ENCODE measurements around the gene TMEM196. TPM values are rescaled to one million over a fixed set of nuclear protein-coding genes. Genes with fewer than 3 reads are reported as not detected.
A peak's percentile ranks its signal among the peaks of the same experiment; 100 is the strongest.

TMEM196 gene
- not detected for total RNA-seq
- not detected for polyA plus RNA-seq
- not detected for total RNA-seq

GRCh38 chr7:19772841-19773760 lies at the start of gene TMEM196:
Gene TMEM196 (minus strand): TSS chr7:19773617. CDS start chr7:19772696, 921 bp downstream.
- Mint-ChIP-seq H3K36me3 (peaks cover 0 to 9% (median 0%) of the 10 kb centered on the region in 5 donors), H3K4me1 (peaks cover 5 to 17% (median 14%) of the 10 kb centered on the region in 7 donors), H3K27ac (no peak within 1 kb of the TSS), H3K9me3 (peaks cover 0 to 3% (median 0%) of the 10 kb centered on the region in 11 donors), H3K27me3 (peaks cover 31 to 70% (median 55%) of the 10 kb centered on the region in 5 donors), H3K4me3 (peak within 1 kb of the TSS in 8 of 10 donors; percentile 6 to 66 (median 57))
- Histone ChIP-seq H3K9me3 (ENCODE audit: control insufficient read depth in 2 of 3, low read length in 3 of 3) (no peaks in the 10 kb centered on the region), H3K4me3 (ENCODE audit: low read length) (no peak within 1 kb of the TSS), H3K27ac (ENCODE audit: low read depth, low read length) (no peak within 1 kb of the TSS), H3K4me1 (ENCODE audit: control insufficient read depth in 2 of 2, insufficient read depth in 2 of 2, low read length in 2 of 2) (peaks cover 0 to 7% of the 10 kb centered on the region in 2 donors), H3K36me3 (ENCODE audit: control insufficient read depth in 2 of 3, insufficient read depth in 3 of 3, low read length in 3 of 3) (no peaks in the 10 kb centered on the region), H3K27me3 (ENCODE audit: control insufficient read depth in 2 of 2, insufficient read depth in 2 of 2, low read length in 2 of 2) (peaks cover 0 to 14% of the 10 kb centered on the region in 2 donors)
- ChIA-PET CTCF (no interaction called here), POLR2A (no interaction called here)
- ATAC-seq: no peak
- intact Hi-C loops (cut with micrococcal nuclease): no loop called here
- DNase-seq: no peak

GRCh38 chr7:19816128-19816527 lies 42.7 kb upstream of the TMEM196 start:
- no peak overlapping the region for H3K4me3 Mint-ChIP-seq

GRCh38 chr7:19815546-19815945 lies 42.1 kb upstream of the TMEM196 start:
- Mint-ChIP-seq H3K4me1 (no peaks in the 10 kb centered on the region), H3K36me3 (no peaks in the 10 kb centered on the region), H3K27me3 (no peaks in the 10 kb centered on the region), H3K27ac (no peak overlapping the region), H3K9me3 (peaks cover 0 to 4% (median 0%) of the 10 kb centered on the region in 11 donors), H3K4me3 (no peak overlapping the region)
- ATAC-seq: no peak
- Histone ChIP-seq H3K9me3 (ENCODE audit: control insufficient read depth in 2 of 3, low read length in 3 of 3) (no peaks in the 10 kb centered on the region), H3K4me3 (ENCODE audit: low read length) (no peak overlapping the region), H3K36me3 (ENCODE audit: control insufficient read depth in 2 of 3, insufficient read depth in 3 of 3, low read length in 3 of 3) (no peaks in the 10 kb centered on the region), H3K27ac (ENCODE audit: low read depth, low read length) (no peak overlapping the region), H3K4me1 (ENCODE audit: control insufficient read depth in 2 of 2, insufficient read depth in 2 of 2, low read length in 2 of 2) (no peaks in the 10 kb centered on the region), H3K27me3 (ENCODE audit: control insufficient read depth in 2 of 2, insufficient read depth in 2 of 2, low read length in 2 of 2) (no peaks in the 10 kb centered on the region)
- intact Hi-C loops (cut with micrococcal nuclease): no loop called here
- no peak for DNase-seq
- ChIA-PET CTCF (no interaction called here), POLR2A (no interaction called here)

More at GRCh38 chr7:19816128-19816527, 42.7 kb upstream of the TMEM196 start:
- Histone ChIP-seq H3K27ac (ENCODE audit: low read depth, low read length) (no peak overlapping the region), H3K4me3 (ENCODE audit: low read length) (no peak overlapping the region), H3K4me1 (ENCODE audit: control insufficient read depth in 2 of 2, insufficient read depth in 2 of 2, low read length in 2 of 2) (no peaks in the 10 kb centered on the region), H3K27me3 (ENCODE audit: control insufficient read depth in 2 of 2, insufficient read depth in 2 of 2, low read length in 2 of 2) (no peaks in the 10 kb centered on the region), H3K9me3 (ENCODE audit: control insufficient read depth in 2 of 3, low read length in 3 of 3) (no peaks in the 10 kb centered on the region), H3K36me3 (ENCODE audit: control insufficient read depth in 2 of 3, insufficient read depth in 3 of 3, low read length in 3 of 3) (no peaks in the 10 kb centered on the region)
- no peaks in the 10 kb centered on the region for H3K4me1 Mint-ChIP-seq
- no peak for DNase-seq
- intact Hi-C loops (cut with micrococcal nuclease): no loop called here
- no peaks in the 10 kb centered on the region for H3K27me3 Mint-ChIP-seq
- peaks cover 0 to 4% (median 0%) of the 10 kb centered on the region in 11 donors for H3K9me3 Mint-ChIP-seq
- no peak overlapping the region for H3K27ac Mint-ChIP-seq
- no peak for ATAC-seq
- H3K36me3 Mint-ChIP-seq: no peaks in the 10 kb centered on the region
- ChIA-PET POLR2A (no interaction called here), CTCF (no interaction called here)

- Histone ChIP-seq H3K27me3 (ENCODE audit: control insufficient read depth in 2 of 2, insufficient read depth in 2 of 2, low read length in 2 of 2) (no peaks in the 10 kb centered on the region), H3K36me3 (ENCODE audit: control insufficient read depth in 2 of 3, insufficient read depth in 3 of 3, low read length in 3 of 3) (no peaks in the 10 kb centered on the region), H3K9me3 (ENCODE audit: control insufficient read depth in 2 of 3, low read length in 3 of 3) (no peaks in the 10 kb centered on the region), H3K4me1 (ENCODE audit: control insufficient read depth in 2 of 2, insufficient read depth in 2 of 2, low read length in 2 of 2) (no peaks in the 10 kb centered on the region), H3K4me3 (ENCODE audit: low read length) (no peak overlapping the region), H3K27ac (ENCODE audit: low read depth, low read length) (no peak overlapping the region)
- Mint-ChIP-seq H3K9me3 (peaks cover 0 to 4% (median 0%) of the 10 kb centered on the region in 11 donors), H3K4me3 (no peak overlapping the region), H3K27ac (no peak overlapping the region), H3K27me3 (no peaks in the 10 kb centered on the region), H3K36me3 (no peaks in the 10 kb centered on the region), H3K4me1 (no peaks in the 10 kb centered on the region)
- CTCF ChIA-PET: no interaction called here
- POLR2A ChIA-PET: no interaction called here
- intact Hi-C loops (cut with micrococcal nuclease): no loop called here
- ATAC-seq (no peak), DNase-seq (no peak)
Measured at GRCh38 chr7:19814776-19815175, 41.4 kb upstream of the TMEM196 start.

- Mint-ChIP-seq H3K4me3 (no peak overlapping the region), H3K27ac (no peak overlapping the region), H3K36me3 (no peaks in the 10 kb centered on the region), H3K4me1 (no peaks in the 10 kb centered on the region), H3K27me3 (peaks cover 0 to 6% (median 0%) of the 10 kb centered on the region in 5 donors), H3K9me3 (peaks cover 0 to 9% (median 0%) of the 10 kb centered on the region in 11 donors)
- intact Hi-C loops (cut with micrococcal nuclease): no loop called here
- no peaks in the 10 kb centered on the region for H3K9me3 ChIP-seq (ENCODE audit: control insufficient read depth in 2 of 3, low read length in 3 of 3)
- no peaks in the 10 kb centered on the region for H3K27me3 ChIP-seq (ENCODE audit: control insufficient read depth in 2 of 2, insufficient read depth in 2 of 2, low read length in 2 of 2)
- H3K36me3 ChIP-seq (ENCODE audit: control insufficient read depth in 2 of 3, insufficient read depth in 3 of 3, low read length in 3 of 3): no peaks in the 10 kb centered on the region
- DNase-seq (no peak), ATAC-seq (no peak)
- H3K4me1 ChIP-seq (ENCODE audit: control insufficient read depth in 2 of 2, insufficient read depth in 2 of 2, low read length in 2 of 2): no peaks in the 10 kb centered on the region
- H3K27ac ChIP-seq (ENCODE audit: low read depth, low read length): no peak overlapping the region
- ChIA-PET CTCF (no interaction called here), POLR2A (no interaction called here)
- H3K4me3 ChIP-seq (ENCODE audit: low read length): no peak overlapping the region
Measured at GRCh38 chr7:19811386-19811785, 38.0 kb upstream of the TMEM196 start.

GRCh38 chr7:19798986-19799385 lies 25.6 kb upstream of the TMEM196 start:
- Histone ChIP-seq H3K27me3 (ENCODE audit: control insufficient read depth in 2 of 2, insufficient read depth in 2 of 2, low read length in 2 of 2) (no peaks in the 10 kb centered on the region), H3K4me1 (ENCODE audit: control insufficient read depth in 2 of 2, insufficient read depth in 2 of 2, low read length in 2 of 2) (no peaks in the 10 kb centered on the region), H3K36me3 (ENCODE audit: control insufficient read depth in 2 of 3, insufficient read depth in 3 of 3, low read length in 3 of 3) (no peaks in the 10 kb centered on the region), H3K9me3 (ENCODE audit: control insufficient read depth in 2 of 3, low read length in 3 of 3) (no peaks in the 10 kb centered on the region), H3K27ac (ENCODE audit: low read depth, low read length) (no peak overlapping the region), H3K4me3 (ENCODE audit: low read length) (no peak overlapping the region)
- Mint-ChIP-seq H3K9me3 (no peaks in the 10 kb centered on the region), H3K4me1 (no peaks in the 10 kb centered on the region), H3K27ac (no peak overlapping the region), H3K27me3 (no peaks in the 10 kb centered on the region), H3K4me3 (no peak overlapping the region), H3K36me3 (no peaks in the 10 kb centered on the region)
- CTCF ChIA-PET: no interaction called here
- no peak for ATAC-seq
- intact Hi-C loops (cut with micrococcal nuclease): no loop called here
- DNase-seq: no peak
- POLR2A ChIA-PET: no interaction called here

GRCh38 chr7:19783541-19783940 lies 10.1 kb upstream of the TMEM196 start:
- POLR2A ChIA-PET: no interaction called here
- DNase-seq: no peak
- no peaks in the 10 kb centered on the region for H3K36me3 ChIP-seq (ENCODE audit: control insufficient read depth in 2 of 3, insufficient read depth in 3 of 3, low read length in 3 of 3)
- no peaks in the 10 kb centered on the region for H3K4me1 Mint-ChIP-seq
- no peak overlapping the region for H3K27ac ChIP-seq (ENCODE audit: low read depth, low read length)
- H3K36me3 Mint-ChIP-seq: no peaks in the 10 kb centered on the region
- peaks cover 0 to 12% (median 0%) of the 10 kb centered on the region in 5 donors for H3K27me3 Mint-ChIP-seq
- H3K9me3 Mint-ChIP-seq: peaks cover 0 to 21% (median 7%) of the 10 kb centered on the region in 11 donors
- H3K27ac Mint-ChIP-seq: no peak overlapping the region
- intact Hi-C loops (cut with micrococcal nuclease): no loop called here
- H3K27me3 ChIP-seq (ENCODE audit: control insufficient read depth in 2 of 2, insufficient read depth in 2 of 2, low read length in 2 of 2): no peaks in the 10 kb centered on the region
- H3K9me3 ChIP-seq (ENCODE audit: control insufficient read depth in 2 of 3, low read length in 3 of 3): no peaks in the 10 kb centered on the region
- no peak for ATAC-seq
- no peak overlapping the region for H3K4me3 ChIP-seq (ENCODE audit: low read length)
- CTCF ChIA-PET: no interaction called here
- H3K4me3 Mint-ChIP-seq: no peak overlapping the region
- no peaks in the 10 kb centered on the region for H3K4me1 ChIP-seq (ENCODE audit: control insufficient read depth in 2 of 2, insufficient read depth in 2 of 2, low read length in 2 of 2)

Measured in naive thymus-derived CD4-positive, alpha-beta T cell (primary cell).